ENCODE data around the gene HSPA14.

GRCh38 chr10:14803827-14804226 is 34.3 kb upstream of the HSPA14 start:
- no peak for TF ChIP-seq POLR2A (IDR thresholded peaks at IDR 0.05)
- TF ChIP-seq CTCF (IDR thresholded peaks at IDR 0.05) = no peak

Data from adrenal gland (tissue), 5 donors.